CD4-positive, alpha-beta T cell treated with Interleukin-4 for 1 hour (primary cell): ENCODE results near the gene FCRL6.

Source experiments
- DNase-seq, 2 donors: peaks; one replicate each; pipeline ENCODE4 v3.0.0-alpha.2; 2020 to 2022

Gene FCRL6

DNA sequence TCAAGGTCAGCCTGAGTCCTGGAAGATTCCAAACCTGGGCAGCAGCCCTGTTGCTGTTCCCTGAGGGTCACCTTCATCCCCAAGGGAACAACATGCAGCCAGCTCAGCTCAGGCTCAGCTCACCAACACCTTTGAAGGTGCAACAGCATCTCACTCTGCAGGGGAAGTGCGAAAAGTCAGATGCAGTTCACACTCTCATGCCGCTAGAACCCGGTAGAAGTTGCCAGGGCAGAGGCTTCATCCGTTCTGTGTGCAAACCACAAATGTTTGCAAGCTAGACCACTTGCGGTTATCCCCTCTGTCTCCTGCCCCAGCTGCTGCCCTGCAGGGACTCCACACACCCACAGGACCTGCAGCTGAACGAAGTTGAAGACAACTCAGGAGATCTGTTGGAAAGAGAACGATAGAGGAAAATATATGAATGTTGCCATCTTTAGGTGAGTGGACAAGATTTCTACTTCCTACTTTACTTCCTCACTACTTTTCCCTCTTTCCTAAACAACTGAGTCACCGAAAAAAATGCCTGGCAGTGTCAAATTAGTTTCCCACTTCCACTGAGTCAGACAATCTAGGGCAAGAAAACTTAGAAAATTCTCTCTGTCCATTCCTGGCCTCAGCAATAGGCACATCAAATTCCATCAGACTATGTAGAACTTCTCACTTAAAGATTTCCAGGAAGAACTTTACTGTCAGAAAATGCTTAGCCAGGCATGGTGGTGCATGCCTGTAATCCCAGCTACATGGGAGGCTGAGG lies 1.8 kb upstream of the FCRL6 start:
- peak; percentile 51 to 60 for DNase-seq

DNA sequence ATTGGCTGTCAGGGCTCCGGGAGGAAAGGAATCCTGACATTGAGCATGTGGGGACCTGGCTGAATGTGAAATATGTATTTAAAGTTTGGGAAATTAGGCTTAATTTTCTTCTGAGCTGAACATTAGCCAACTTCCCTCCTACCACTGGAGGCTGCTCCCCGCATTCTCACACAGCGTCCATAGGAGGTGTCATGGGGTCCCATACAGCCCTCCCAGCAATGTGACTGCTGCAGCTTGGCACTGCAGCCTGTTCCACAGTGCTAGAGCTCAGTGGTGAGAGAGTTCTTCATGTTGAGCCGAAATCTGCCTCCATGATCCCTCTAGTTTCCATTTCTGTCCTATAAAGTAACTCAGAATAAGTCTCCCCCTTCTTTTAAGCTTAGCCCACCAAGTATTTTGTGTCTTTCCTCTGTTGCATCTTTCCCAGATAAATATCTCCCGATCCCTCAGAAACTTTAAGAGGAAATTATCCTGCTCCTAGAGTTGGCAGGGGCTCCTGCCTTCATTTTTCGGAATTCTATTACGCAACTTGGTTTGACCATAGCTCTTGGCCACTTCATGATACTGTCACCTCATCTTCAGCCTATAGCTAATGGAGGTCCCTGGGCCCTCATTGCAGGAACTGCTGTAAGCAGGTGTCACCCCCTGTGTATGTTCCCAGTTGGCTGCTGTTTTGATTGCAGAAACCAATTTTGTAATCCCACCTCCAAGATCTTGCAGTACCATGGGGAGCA lies 2.0 kb downstream of the FCRL6 start:
- DNase-seq: no peak

DNA sequence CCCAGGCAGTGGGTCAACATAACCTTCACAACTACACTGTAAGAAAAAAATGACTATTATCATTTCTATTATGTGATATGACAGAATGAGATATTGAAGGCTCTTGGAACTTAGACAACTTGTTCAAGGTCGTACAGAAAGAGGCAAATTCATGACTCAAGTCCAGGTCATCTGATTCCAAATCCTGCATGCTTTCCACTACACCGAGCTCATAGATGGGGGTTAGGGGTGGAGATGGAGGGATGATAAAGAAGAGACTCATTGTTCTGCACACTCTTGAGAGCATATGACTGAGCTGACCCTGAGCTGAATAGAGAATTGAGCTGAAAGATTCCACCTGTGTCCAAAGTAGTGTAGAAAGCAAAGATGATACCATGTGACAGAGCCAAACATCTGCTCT lies 2.8 kb downstream of the FCRL6 start:
- no peak for DNase-seq

DNA sequence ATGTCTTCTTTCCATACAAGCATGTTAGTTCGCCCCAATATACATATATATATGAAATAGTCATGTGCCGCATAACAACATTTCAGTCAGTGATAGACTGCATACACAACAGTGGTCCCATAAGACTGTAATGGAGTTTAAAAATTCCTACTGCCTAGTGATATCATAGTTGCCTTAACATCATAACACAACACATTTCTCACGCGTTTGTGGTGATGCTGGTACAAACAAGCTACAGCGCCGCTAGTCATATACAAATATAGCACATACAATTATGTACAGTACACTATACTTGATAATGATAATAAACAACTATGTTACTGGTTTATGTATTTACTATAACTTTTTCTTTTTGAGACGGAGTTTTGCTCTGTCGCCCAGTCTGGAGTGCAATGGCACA lies 13.8 kb downstream of the FCRL6 start:
- no peak for DNase-seq

DNA sequence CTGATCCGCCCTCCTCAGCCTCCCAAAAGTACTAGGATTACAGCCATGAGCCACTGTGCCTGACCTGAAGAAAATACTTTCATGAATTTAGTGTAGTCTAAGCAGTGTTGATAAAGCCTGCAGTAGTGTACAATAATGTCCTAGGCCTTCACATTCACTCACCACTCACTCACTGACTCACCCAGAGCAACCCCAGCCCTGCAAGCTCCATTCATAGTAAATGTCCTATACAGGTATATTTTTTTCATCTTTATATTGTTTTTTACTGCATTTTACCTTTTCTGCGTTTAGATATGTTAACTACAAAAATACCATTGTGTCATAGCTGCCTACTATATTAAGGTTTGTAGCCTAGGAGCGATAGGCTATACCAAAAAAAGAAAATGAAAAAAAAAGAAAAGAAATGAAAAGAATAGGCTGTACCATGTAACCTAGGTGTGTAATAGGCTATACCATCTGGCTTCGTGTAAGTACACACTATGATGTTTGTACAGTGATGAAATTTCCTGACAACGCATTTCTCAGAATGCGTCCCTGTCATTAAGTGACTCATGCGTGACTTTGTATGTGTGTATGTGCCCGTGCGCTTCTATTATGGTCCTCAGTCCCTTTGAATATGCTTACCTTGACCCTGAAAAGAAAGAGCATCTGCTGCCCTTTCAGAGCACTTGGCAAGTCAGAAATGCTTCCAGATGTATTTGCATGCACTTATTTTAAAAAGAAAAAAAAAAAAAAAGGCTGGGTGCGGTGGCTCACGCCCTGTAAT lies 15.3 kb downstream of the FCRL6 start:
- DNase-seq: no peak

DNA sequence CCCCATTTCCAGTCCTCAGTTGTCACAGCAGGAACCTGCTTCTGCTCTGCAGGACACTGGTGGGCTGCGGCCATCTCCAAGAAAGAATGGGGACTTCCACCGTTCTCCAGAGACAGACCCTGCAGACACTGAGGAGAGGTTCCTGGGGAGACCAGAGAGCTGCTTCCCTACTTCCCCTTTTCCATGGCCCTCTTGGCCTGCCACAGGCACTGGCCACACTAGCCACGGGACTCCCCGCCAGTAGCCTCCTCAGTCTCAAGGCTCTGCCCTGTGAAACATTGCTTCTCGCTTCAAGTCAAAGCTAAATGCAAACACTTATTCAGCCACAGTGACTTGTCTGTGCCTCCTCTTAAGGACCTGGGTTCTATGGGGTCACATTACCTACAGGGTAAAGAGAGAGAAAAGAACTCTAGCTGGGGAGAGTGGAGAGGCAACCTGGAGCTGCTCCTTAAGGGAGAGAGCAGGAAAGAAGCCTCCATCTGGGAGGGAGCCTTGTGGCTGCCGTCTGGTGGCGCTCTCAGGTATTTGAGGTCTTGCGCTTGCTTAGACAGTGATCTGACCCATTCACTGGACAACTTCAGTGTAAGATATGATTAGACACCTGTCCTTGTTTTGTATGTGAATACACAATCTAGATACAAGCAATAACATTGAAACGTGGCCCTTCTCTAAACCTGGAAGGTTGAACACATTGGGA lies 19.2 kb downstream of the FCRL6 start:
- no peak for DNase-seq

DNA sequence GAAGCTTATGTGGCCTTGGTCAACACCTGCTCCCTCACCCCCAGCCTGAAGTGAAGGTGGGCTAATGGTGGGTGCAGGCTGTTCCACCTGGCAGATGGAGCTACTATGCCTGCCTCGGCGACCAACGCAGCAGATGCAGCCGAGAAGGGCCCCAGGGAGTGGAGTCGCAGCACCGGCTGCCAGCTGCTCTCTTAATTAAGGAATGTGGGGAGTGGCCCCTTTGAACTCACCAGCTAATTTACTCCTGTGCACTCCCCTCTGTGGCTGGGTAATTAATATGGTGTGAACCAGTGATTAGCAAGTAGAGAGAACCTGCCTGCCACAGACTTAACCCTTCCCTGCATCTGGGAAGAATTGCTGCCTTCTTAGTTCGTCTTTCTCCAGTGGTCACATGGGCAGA lies 21.2 kb downstream of the FCRL6 start:
- DNase-seq: no peak

DNA sequence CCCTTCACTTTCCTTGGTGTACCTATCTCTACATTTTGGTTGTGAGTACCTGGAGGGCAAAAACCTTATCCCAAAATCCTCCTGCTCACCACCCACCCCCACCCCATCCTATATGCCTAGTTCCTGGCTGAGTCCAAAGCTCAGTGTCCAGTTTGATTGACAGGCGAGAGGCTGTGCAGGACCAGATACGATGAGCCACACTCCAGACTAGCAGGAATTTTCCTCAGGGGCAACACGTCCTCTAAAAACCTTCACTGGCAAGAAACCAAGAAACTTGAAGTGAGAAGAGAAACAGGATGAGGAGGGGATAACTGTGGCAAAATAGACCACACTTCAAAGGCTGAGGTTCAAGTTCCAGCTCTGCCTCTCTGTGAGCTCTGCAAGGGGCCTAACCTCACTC lies 23.4 kb downstream of the FCRL6 start:
- DNase-seq: no peak

DNA sequence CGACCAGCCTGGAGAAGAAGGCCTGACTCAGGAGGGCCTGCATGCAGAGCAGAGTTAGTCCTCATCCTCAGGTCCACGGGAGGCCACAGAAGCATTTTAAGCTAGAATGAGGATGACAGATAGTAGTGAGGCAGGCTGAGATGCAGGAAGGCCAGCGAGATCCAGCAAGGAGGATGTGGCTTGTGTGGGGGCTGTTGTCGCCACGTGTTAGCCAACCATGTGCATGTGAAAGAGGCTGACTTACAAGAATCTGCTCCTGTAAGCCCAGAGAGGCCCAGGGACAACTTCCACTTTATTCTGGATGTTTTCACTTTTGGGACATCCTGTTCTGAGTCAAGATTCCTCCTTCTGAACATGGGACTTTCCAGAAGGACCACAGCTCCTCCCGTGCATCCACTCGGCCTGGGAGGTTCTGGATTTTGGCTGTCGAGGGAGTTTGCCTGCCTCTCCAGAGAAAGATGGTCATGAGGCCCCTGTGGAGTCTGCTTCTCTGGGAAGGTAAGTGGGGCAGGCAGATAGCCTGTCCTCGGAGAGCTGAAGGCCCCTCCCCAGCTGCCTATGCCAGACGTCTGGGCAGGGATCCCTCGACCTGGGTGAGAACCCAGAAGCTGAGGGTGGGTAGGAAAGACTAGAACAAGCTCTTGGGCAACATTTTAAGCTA lies 24.4 kb downstream of the FCRL6 start, which contains the start of gene SLAMF8:
SLAMF8 (plus strand) TSS at position 433 of the 661 bp plus-strand sequence; CDS start at position 459, 26 bp downstream.
- DNase-seq: peak; percentile 59 to 60

DNA sequence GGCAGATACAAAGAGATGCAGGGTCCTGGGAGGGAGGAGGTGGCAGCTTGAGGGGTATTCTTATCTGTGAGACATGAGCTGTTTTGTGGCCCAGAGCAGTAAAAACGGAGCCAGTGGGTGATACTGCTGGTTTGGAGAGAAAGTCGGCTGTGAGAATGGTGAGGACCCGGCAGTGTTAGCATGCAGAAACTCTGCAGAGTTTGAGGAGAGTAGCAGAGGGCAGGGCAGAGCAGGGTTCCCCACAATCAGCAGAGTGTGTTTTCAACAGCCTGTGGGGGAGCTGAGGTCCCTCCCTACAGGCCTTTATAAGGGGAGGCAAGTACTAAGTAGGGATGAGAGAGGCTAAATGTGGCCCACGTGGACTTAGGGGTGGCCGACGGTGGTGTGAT lies 24.9 kb downstream of the FCRL6 start:
- DNase-seq: peak in 1 of 2 donors; percentile 19

DNA sequence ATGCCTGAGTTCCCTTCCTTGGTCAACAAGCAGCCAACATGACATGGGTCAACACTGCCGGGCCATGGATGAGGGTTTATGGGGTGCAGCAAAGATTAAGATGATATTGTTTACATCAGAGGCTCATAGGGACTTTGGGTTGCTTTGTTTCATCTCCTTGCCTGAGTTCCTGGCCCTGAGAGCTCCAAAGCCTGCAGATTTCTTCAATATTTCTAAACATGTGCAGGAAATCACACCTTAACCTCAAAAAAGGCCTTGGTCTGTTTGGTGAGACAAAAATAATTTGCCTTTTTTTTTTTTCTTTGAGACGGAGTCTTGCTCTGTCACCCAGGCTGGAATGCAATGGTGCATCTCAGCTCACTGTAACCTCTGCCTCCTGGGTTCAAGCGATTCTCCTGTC lies 25.4 kb downstream of the FCRL6 start:
- peak in 1 of 2 donors; percentile 56 for DNase-seq

DNA sequence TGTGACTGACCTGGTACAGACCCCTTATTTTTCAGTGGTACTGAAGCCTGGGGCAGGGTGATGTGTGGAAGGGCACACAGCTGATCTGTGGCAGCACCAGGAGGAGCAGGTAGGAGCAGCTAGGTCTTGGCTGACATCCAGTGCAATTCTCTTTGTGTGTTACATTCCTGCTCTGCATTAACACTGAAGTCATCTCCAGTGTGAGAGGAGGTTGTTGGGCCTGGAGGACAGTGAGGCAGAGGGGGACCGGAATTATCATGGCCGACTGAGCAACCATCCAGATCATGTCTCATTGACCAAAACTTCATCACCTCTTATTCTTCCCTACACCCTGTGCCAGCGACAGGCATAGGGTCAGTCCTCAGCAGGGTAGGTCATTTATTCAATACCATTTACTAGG lies 26.0 kb downstream of the FCRL6 start:
- DNase-seq: no peak

DNA sequence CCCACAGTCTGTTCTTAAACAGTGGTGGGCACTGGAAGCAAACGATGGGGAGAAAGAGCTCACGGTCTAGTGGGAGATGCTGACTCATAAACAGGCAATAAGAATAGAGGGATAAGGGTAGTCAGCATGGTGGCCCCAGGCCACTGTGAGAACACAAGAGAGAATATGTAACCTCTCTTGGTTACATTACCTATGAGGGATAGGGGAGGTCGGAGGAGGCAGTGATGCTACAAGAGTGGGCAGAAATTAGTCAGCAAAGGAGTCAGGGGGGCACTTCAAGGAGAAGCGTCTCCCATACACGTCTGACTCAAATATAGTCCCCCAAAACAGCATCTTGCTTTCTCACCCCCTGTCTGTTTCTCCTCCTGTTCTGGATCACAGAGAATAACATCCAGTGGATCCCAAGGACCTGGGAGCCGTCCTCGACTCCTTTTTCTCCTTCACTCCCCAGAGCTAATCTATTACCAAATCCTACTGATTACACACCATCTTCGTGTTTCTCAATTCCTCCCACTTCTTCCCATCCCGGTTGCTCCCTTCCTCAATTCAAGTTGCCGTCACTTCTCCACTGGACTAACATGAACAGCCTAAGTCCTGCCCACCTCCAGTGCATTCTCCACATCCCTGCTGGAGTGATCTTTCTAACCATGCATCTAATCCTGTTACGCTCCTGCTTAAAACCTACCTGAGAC lies 26.6 kb downstream of the FCRL6 start:
- no peak for DNase-seq

DNA sequence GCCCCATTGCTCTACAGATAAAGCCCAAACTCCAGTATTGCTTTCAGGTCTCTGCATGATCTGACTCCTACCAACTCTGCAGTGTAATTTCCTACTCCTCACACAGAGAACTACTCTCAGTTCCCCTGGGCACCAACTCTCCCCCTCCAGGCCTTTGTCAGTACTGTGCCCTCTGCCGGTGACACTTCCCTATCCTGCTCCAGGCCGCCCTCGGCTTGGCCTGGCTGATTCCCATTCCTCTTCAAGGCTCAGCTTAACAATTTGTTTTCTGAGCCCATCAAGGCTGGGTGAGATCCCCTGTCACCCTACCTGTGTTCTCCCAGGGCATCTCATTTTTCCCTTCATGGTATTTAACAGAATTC lies 27.1 kb downstream of the FCRL6 start:
- DNase-seq: peak; percentile 4 to 49

DNA sequence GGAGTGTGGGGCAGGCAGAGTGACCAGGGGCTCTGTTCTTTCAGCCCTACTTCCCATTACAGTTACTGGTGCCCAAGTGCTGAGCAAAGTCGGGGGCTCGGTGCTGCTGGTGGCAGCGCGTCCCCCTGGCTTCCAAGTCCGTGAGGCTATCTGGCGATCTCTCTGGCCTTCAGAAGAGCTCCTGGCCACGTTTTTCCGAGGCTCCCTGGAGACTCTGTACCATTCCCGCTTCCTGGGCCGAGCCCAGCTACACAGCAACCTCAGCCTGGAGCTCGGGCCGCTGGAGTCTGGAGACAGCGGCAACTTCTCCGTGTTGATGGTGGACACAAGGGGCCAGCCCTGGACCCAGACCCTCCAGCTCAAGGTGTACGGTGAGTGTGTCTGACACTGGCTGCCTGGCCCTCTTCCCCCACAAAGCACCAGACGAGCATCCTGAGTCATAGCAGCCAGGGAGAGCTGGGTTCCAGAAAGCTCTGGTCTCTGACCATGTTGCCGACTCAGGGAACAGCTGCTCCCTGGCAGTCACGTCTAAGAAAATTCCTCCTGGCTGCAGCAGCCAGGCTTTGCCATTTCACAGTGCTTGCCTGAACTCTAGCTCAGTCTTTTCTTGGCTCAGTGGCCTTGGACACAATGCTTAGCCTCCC lies 27.8 kb downstream of the FCRL6 start:
- DNase-seq: no peak

DNA sequence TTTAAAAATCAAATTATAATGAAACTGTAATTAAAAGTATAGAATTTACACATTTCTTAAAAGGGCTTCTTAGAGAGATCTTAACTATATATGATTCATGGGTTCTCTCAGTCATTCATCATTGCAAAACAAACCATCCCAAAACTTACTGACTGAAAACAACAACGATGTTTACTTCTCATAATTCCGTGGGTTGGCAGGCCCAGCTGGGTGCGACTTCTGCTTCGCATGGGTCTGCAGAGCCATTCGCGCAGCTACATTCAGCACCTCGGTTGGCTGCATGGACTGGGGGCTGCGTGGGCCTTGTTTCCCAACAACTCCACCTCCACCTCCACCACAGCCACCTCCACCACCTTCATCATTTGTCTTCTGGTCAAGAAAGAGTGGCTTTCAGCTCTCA lies 28.6 kb downstream of the FCRL6 start:
- no peak for DNase-seq

DNA sequence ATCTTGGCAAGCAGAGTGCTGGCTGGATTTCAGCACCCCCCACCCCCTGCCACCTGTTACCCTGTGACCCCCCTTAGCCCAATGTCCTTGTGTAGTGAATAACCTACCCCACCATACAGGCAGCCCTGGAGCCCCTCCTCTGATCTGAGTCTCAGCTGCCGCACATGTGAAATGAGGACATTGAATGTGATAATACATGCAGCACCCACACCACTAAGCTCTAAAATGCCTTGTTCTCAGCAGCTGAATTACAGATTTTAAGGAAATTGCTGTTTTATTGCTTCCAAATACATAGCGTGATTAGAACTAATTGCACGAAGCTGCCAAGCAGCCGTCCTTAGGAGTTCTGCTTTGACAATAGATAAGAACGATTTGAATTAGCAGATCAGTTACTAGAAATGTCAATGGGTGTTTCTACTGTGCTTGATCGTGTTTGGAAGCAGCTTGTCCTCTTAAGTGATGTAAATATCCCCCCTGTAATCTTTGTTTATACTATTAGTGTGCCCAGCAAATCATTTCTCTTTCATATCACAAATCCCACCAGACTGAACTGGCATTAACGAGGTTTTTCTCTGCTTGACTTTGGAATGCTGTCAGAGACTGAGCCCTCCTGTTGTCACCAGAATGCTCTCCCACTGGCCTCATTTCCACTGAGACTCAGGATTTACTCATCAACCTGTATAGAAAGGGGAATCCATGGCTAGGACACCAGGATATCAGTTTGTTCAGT lies 29.4 kb downstream of the FCRL6 start:
- DNase-seq: no peak

DNA sequence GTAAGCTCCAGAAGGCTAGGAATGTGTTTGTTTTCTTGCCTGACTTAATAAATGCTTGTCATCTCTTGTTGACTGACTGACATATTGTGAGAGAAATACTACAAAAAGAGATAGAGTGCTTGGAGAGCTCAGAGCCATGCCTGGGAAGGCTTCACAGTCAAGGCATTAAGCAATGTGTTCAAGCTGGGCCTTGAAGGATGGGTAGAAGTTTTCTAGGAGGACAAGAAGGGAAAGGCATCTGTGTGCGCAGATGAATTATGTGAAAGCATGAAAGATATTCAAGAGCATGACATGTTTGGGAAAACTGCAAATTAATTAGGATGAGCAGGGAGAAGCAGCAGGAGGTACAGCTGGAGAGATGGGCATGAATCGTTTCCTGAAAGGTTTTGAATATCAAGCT lies 30.1 kb downstream of the FCRL6 start:
- no peak for DNase-seq

DNA sequence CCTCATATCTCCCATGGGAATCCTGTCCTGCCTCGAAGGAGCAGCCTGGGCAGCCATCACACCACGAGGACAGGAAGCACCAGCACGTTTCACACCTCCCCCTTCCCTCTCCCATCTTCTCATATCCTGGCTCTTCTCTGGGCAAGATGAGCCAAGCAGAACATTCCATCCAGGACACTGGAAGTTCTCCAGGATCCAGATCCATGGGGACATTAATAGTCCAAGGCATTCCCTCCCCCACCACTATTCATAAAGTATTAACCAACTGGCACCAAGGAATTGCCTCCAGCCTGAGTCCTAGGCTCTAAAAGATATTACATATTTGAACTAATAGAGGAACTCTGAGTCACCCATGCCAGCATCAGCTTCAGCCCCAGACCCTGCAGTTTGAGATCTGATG lies 33.2 kb downstream of the FCRL6 start:
- no peak for DNase-seq

DNA sequence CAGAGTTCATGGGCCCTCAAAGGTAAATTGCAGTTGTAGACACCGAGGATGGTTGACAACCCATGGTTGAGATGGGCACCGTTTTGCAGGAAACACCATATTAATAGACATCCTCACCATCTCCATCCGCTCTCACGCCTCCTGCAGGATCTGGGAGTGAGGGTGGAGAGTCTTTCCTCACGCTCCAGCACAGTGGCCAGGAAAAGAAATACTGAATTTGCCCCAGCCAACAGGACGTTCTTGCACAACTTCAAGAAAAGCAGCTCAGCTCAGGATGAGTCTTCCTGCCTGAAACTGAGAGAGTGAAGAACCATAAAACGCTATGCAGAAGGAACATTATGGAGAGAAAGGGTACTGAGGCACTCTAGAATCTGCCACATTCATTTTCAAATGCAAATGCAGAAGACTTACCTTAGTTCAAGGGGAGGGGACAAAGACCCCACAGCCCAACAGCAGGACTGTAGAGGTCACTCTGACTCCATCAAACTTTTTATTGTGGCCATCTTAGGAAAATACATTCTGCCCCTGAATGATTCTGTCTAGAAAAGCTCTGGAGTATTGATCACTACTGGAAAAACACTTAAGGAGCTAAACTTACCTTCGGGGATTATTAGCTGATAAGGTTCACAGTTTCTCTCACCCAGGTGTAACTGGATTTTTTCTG lies 33.8 kb downstream of the FCRL6 start:
- no peak for DNase-seq
